GM23248 (cell line): Measurements from ENCODE around the gene MBNL1.

ENCODE experiments used
- EZH2 ChIP-seq: fragments of 200-600 bp; sonication (generic); IDR thresholded peaks from 2 replicates; pipeline ENCODE4 v1.6.1; 2018; ENCODE audit warnings: antibody characterized with exemption, mild to moderate bottlenecking; ENCODE audit not compliant: insufficient read depth, poor library complexity, severe bottlenecking
- EZH2phosphoT487 ChIP-seq: fragments of 200-600 bp; sonication (generic); IDR thresholded peaks from 2 replicates; pipeline ENCODE4 v1.6.1; 2018; ENCODE audit warnings: antibody characterized with exemption, moderate library complexity, mild to moderate bottlenecking, low read depth; ENCODE audit not compliant: insufficient read depth

DNA sequence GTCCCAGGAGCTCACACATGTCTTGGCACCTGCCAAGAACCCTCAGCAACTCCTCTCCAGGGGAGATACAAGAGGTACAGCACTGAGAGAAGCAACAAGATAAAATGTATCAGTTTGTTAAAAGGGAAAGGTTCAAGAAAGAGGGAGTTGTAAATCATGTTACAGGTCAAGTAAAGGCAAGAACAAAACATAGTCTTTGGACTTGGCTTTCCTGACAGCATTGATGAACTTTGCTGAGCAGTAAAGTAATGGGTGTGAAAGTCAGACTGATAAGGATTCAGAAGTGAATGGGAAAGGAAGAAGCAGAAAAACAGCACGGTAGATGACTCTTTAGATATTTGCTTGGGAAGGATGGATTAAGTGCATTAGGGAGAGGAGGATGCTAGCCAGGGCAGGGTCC, 27.1 kb downstream of the MBNL1 start:
- TF ChIP-seq EZH2 (no peak), EZH2phosphoT487 (no peak)
